GM19328 (cell line): ENCODE measurements around the gene RMI1.

ENCODE experiments used
- ATAC-seq: cut with Tn5 transposase; IDR thresholded peaks from one replicate; pipeline ENCODE4 v1.9.1; 2021; ENCODE audit warnings: mild to moderate bottlenecking, moderate library complexity; ENCODE audit not compliant: unreplicated experiment

RMI1 gene

DNA sequence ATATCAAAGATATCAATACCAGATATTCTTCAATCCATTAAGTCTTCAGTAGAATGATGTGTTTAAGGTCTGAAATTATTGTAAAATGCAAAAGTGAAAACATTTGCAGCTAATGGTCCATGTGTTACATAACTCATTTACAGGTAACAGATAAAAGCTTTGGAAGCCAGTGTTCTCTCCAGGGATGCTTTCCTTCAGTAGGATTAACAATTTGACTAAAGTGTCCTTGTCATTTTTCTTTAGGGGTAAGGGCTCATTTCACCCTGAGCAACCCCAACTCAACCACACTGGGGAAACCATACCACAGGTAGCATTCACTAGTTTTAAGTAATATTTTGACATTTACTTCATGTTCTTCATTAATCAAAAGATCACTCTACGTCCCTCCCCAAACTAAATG, 13.5 kb upstream of the RMI1 start:
- no peak for ATAC-seq

DNA sequence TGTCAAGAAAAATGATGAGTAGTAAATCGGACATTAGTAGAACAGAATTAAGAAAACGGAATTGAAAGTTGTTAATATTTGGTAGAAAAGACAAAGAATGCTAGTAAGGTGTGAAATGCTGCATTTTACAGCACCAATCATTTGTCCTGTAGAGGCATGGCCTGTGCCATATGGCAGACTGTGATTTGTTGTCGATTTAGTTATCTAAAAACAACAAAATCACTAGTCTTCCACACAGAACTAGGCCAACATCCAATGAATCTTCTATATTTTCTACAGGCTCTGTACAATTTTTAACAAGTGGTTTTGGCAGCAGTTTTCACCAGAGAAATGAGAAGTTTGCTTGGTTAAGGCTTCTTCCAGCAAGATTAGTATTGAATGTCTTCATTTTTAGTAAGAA, 11.0 kb upstream of the RMI1 start:
- no peak for ATAC-seq

DNA sequence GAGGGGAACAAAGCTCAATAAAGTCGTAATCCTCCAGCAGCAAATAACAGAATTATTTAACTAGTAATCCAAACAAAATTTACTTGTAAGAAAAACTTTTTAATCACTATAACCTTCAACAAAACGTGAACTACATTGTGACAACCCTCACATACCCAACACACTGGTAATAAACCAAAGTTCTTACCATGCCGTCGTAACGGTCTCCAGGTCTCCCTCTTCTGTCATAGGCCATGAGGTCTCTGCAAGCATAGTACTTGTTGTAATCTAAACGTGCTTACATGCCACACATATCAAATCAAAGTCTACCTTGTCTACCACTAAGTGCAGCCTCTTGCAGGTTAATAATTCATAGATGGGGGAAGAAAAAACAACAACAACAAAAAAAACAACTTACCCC, 9.1 kb upstream of the RMI1 start:
- no peak for ATAC-seq

DNA sequence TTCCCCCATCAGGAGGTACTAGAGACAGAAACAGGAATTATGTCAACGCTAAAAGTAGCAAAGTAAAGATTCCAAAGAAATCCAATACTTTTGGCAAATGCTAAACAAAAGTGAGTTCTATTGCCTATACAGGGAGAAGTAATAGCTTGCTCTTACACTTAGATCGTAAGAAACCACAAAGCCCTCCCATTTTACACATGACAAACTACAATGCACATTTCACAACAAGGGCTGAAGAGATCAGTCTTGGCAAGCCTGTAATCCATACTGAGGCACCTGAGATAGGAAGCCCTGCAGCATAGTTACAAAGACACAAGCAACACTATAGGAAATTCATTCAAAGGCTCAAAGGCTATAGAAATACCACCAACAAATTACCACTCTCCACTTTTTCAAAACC, 8.3 kb upstream of the RMI1 start:
- no peak for ATAC-seq

DNA sequence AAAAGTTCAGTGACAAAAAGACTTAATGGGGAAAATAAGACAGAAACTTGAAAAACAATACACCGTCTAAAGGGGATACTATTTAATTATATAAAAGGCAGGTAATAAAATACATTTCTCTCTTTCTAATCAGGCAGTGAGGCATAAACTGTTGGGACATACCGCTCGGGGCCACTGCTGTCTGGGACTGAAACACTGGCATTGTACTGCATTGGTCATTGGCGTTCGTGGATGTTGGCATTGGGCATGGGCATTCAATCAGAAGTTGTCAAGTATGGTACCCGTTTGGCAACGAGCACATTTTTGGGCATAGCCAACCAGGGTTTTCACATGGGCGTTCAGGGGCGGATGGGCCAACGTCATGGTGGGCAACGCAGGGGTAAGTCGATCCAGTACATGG, 5.3 kb upstream of the RMI1 start:
- no peak for ATAC-seq

DNA sequence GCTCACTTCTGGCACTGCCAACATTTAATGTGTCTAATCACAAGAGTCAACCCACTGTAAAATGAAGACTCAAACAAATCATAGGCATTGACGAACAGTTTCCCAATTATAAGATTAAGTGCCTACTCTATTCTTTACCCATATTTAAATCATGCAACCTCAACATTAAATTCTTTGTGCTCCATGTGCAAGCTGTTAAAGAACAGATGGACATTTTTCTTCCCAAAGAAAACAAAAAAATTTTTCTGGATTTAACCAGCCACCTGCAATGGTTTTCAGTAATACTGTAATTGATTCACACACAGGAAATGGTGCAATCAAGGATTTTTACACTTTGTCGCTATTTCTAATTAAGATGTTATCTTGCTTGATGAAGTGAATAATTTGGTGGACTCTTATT, 4.2 kb upstream of the RMI1 start:
- no peak for ATAC-seq

DNA sequence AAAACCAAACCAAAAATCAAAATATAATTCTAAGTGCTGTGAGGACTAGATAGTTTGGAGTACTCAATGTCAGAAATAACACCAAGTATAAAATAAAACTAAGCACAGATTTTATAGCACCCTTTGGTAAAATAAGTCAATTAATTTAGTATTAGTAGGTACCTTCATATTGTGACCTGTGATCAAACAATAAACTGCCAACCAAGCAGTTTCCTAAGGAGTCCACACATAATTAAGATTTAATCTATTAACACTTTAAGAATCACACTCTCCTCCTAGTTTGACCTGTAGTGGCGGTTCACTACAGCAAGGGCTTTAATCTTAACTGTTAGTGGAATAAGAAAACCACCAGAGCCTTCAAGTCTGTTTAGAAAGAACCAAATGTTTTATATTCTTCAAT, 3.4 kb upstream of the RMI1 start:
- no peak for ATAC-seq

DNA sequence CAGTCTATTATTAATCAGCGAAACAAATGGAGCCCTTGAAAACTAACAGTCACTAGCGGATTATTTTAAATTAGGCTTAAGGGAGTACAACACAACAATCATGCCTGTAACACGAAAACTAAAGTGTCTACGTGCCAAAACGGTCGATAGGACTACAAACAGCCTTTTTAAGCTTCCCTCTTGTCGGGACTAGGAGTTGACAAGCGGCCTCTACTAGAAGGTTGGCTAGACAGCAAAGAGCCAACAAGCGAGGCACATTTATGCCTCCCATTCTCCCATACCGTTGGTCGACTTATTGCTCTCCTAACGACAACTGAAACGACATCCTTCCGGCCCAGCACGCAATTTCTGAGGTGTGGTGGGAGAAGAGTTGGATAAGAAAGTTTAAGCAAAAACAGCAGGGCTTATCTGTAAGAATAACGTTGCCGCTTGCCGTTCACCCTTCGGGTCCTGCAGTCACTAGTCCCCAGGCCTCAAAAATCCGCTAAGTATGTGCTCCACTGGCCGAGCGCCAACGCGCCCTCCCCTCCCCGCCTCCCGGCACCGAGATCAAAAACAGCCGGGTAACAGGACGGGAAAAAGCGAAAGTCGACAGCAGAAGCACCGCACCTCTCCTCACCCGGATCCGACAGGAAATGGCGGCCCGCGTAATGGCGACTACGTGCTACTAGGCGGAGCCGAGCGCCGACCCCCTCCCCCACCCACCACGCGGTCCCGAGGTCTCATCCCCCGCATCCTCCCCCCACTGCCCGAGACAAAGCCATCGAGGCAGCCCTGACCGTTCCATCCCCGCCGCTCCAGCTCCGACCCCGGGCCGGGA, 1.4 kb upstream of the RMI1 start:
- ATAC-seq: no peak

DNA sequence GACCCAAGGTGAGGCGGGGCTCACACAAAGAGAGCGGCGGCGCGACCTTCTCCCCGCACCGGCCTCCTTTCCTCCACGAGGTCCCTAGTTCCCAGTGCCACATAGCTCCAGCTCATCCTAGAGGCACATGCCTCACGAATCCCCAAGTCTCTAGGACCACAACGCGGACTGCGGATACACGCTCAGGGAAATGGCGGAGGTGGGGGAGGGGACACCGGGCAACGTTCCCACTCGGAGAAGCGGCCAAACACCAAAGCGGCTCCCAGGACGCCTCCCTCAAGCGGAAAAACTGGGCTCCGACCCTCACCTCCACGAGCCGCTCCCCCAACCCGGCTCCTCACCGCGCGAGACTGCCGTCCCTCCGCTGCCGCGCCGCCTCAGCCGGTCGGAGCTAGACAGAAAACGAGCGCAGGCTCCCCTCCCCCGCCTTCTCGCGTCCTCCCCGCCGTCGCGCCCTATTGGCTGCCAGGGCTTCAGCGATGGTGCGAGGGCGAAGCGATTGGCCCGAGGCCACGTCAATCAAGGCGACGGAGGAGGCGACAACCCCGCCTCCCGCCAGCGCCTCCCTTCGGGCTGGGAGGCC, 702 bp upstream of the RMI1 start, which contains the start of gene HNRNPK:
HNRNPK (minus strand) TSS at position 404 of the 583 bp plus-strand sequence. CDS start 1,963 bp downstream, outside the sequence.
- ATAC-seq: peak; percentile 82

DNA sequence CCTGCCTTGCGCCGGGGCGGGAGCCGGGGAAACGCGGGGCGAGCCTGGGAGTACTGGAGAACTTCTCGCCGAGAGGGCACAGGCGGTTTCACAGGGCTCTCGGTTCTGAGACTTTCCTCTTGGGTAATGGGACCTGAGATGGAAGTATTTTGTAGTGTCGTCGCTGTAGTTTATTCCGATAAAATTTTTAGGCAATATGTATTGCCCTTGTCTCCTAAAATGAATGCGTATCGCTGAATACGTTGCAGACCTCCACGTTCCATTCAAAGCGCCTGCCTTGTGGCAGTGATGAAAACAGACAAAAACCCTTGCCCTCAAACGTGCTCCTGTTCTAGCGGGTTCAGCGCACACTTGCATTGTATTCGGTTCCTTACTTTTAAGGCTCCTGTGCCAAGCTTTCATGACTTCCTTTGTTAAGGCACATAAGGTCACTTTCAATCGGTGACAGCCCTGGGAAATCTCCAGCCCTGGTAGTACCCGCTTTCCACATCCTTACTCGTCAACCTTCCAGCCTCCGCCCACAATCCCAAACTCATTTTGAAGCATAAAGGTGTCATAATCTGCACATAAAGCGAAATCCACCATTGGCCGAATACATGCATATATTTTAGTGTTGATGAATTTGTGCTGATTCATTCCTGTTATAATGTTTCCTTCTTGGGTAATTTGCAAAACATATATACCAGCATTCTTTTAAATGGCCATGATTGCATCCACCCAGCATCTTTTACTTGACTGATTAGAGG, 694 bp downstream of the RMI1 start:
- ATAC-seq: no peak

DNA sequence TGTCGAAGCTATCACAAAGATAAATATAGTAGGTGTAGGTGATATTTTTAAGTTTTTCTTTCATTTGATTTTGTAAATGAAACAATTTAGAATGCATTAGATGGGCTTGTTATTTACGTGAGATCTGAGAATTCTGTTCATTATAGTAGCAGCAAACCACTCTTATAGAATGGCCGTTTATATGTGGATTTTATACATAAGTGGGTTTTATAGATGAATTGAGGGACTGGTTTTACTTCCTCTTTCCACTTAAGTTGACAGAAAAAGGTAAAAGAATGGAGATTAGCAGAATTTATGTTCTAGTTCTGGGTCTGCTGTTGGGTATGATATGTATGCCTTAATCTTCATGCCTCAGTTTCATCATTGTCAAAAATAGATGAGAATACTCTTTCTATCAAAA, 5.6 kb downstream of the RMI1 start:
- ATAC-seq: no peak

DNA sequence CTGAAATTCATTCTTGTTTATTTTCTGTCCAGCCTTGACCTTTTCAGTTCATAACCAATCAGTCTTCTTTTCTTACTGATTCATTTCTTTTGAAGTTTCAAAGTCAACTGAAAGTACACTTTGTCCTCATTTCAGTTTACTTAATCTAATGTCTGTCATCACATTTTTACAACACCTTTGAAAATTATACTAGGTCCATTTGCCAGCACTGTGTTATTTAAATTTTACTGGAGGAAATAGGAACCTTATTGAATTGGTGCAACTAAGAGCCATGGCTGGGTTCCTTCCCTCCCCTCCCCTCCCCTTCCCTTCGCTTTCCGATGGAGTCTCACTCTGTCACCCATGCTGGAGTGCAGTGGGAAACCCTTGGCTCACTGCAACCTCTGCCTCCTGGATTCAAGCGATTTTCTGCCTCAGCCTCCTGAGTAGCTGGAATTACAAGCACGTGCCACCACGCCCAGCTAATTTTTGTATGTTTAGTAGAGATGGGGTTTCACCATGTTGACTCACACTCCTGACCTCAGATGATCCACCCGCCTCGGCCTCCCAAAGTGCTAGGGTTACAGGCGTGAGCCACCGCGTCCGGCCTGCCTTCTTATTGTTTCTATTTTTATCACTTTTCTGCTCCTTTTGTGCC, 6.3 kb downstream of the RMI1 start:
- no peak for ATAC-seq

DNA sequence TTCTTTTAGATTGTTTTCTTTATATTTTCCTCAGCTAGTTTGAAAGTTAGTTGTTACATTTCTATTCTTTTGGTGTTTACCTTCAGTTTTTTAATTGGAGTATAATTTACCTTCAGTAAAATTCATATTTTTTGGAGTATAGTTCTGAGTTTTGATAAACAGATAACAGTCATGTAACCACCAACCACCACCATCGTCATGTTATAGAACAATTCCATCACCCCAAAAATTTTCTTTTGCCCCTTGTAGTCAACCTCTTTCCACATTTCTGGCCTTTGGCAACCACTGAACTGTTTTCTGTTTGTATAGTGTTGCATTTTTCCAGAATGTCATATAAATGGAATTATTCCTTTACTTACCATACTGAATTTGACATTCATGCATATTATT, 6.8 kb downstream of the RMI1 start:
- no peak for ATAC-seq

DNA sequence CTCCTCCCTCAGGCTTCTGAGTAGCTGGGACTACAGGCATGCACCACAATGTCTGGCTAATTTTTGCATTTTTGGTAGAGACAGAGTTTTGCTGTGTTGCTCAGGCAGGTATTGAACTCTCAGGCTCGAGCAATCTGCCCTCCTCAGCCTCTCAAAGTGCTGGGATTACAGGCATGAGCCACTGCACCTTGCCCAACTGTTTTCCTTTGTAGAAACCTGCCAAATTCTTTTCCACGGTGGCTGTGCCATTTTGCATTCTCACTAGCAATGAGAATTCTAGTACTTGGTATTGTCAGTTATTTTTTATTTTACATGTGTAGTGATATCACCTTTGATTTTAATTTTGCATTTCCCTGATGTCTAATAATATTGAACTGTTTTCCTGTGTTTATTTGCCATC, 7.8 kb downstream of the RMI1 start:
- ATAC-seq: no peak

DNA sequence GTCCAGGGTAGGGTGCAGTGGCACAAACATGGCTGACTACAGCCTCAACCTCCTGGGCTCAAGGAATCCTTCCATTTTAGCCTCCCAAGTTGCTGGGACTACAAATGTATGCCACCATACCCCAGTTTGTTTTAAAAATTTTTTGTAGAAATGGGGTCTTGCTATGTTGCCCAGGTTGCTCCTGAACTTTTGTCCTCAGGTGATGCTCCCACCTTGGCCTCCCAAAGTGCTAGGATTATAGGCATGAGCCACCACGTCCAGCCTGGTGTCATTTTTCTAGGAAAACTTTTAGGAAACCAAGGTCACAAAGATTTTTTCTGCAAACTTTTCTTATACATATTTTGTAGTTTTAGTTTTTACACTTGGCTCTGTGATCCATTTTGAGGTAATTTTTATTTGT, 10.8 kb downstream of the RMI1 start:
- ATAC-seq: no peak

DNA sequence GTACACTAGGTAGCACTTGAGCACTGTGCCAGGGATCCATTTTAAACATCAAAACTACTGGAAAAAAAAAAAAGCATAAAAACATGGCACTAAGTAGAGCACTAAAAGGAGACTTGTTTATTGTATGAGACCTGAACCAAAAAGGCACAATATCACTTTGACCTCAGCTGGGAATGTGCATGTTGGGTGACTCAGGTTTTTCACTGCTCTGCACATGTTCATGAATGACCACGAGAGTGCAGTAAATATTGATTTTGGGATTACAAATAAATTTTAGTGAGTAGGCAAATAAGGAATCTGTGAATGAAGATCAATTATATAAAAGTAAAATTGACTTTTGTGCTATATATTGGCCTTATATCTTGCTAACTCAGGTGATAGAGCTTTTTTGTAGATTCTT, 11.8 kb downstream of the RMI1 start:
- ATAC-seq: no peak

DNA sequence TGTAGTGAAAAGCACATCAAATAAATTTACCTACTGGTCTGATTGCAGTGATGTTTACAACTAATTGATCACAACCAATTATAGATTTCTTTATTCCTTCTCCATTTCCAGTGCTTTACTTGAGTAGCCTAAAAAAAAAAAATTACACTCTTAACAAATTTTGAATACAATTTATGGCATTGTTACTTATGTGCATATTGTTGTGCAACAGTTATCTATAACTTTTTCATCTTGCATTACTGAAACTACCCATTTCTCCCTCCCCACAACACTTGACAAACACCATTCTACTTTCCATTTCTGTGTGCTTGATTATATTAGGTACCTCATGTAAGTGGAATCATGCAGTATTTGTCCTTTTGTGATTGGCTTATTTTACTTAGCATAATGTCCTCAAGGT, 12.3 kb downstream of the RMI1 start:
- no peak for ATAC-seq

DNA sequence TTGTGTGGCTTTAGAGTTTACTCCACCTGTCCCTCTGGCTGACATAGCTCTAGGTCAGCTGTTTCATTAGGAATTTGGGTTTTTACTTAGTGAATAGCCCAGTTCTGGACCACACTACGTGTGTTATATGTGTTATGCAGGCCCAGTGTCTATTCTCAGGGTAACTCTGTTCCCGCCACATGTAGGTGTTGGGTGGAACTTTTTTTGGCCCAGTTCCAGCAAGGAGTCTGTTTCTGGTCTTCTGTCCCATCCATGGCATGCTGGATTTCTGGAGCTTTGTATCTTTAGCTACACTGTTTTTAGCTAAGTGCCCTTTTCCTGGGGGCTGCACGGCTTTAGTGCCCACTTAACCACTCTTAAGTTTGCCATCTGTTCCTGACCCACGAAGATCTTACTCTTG, 15.5 kb downstream of the RMI1 start:
- no peak for ATAC-seq

DNA sequence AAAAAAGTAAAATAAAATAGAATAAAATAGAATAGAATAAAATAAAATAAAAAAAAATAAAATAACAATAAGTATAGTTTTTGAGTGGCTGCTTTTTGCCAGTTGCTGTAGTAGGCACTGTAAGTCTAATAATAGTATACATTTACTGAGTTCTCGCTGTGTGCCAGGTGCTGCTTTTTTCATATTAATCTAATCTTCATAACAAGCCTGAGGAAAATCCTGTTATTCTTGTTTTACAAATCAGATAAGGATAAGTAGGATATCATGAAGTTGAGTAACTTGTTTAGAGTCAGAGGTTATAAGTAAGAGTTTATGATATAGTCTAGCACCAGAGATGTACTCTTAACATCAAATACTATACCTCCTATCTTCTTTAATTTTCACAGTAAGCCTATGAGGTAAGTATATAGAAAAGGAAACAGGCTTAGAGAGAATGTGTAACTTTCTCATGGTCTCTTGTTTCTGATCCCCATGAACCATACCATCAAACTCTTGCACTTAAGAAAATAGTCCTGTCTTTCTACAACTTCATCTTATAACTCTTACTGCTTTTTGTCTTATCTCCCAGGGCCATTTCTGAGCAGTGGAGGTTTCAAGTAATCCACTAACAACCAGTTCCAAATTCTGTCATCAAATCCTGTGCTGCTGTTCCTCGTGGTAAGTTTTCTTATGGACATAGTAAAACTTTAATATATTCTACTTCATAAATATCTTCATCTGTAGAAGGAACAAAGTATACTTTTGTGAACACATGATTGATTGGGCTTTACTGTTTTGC, 18.7 kb downstream of the RMI1 start:
- no peak for ATAC-seq

DNA sequence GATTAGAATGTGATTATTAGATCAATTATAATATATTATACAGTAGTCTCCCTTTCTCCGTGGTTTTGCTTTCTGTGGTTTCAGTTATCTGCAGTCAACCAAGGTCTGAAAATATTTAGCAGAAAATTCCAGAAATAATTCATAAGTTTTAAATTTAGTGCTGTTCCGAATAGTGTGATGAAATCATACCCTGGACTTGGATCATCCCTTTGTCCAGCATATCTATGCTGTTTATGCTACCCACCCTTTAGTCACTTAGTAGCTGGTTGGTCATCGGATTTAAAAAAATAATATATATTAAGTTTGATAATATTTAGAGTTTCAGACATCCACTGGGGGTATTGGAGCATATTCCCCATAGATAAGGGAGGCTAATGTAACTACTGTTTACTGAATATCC, 19.6 kb downstream of the RMI1 start:
- no peak for ATAC-seq

DNA sequence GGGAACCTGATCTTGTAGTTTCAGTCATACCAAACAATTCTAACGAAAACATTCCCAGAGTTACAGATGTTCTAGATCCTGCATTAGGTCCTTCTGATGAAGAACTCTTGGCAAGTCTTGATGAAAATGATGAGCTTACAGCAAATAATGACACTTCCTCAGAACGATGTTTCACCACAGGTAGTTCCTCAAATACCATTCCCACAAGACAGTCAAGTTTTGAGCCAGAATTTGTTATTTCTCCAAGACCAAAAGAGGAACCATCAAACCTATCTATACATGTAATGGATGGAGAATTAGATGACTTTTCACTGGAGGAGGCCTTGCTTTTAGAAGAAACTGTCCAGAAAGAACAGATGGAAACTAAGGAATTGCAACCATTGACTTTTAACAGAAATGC, 21.0 kb downstream of the RMI1 start:
- no peak for ATAC-seq
